Prostate gland (tissue), 2 donors: ENCODE measurements around the gene WFIKKN1. TPM values are rescaled to one million over a fixed set of nuclear protein-coding genes. Genes with fewer than 3 reads are reported as not detected.

Experiments
- DNase-seq: peaks from one replicate; pipeline ENCODE4 v3.0.0-alpha.2; 2019; ENCODE audit warnings: low spot score
- H3K27ac ChIP-seq, 2 donors: fragments of 200-600 bp; sonication (generic); 2 replicates each; pipeline ENCODE4 v1.5.1; 2017 to 2019
- H3K27me3 ChIP-seq: fragments of 200-600 bp; sonication (generic); replicated peaks from 2 replicates; pipeline ENCODE4 v1.5.1; 2019; ENCODE audit not compliant: insufficient read depth
- H3K36me3 ChIP-seq, 2 donors: fragments of 200-600 bp; sonication (generic); 1 replicate in 1 of 2; 2 replicates in 1 of 2; pipeline versions ENCODE4 v1.5.1 to v1.8.1; 2017 to 2019
- H3K4me1 ChIP-seq: fragments of 200-600 bp; sonication (generic); replicated peaks from 2 replicates; pipeline ENCODE4 v1.5.1; 2019
- H3K4me3 ChIP-seq, 2 donors: fragments of 200-600 bp; sonication (generic); 2 replicates each; pipeline ENCODE4 v1.5.1; 2017 to 2019
- H3K9me3 ChIP-seq: fragments of 200-600 bp; sonication (generic); 2 replicates; pipeline ENCODE4 v1.5.1; 2017
- CTCF ChIP-seq, 4 experiments: fragments of 200-600 bp in 2 of 4; fragments of 450-650 bp in 2 of 4; sonication (generic) in 2 of 4; IDR thresholded peaks; 1 replicate in 3 of 4; 2 replicates in 1 of 4; pipeline ENCODE4 v1.5.1; 2016 to 2019; ENCODE audit warnings: antibody characterized with exemption in 4 of 4, mild to moderate bottlenecking in 2 of 4, moderate library complexity in 2 of 4
- POLR2A ChIP-seq: fragments of 450-650 bp; IDR thresholded peaks from one replicate; pipeline ENCODE4 v1.6.1; 2016; ENCODE audit warnings: antibody characterized with exemption, mild to moderate bottlenecking
- POLR2AphosphoS5 ChIP-seq: sonication (generic); formaldehyde crosslinking; IDR thresholded peaks from one replicate; pipeline ENCODE4 v1.6.1; 2017; ENCODE audit warnings: antibody characterized with exemption
- WGBS: methylation state at CpG from one replicate; pipeline ENCODE4 v1.1.5; 2018; 5-methylcytosine and 5-hydroxymethylcytosine counted together
- intact Hi-C: fragments of 100-400 bp; cut with DNase I; formaldehyde crosslinking; loops from one replicate; pipeline ENCODE4 v1.14.2; 2022
- total RNA-seq, 2 donors: library from RNA; depleted of rRNA; stranded (reverse); fragments of >200 nt; gene quantifications; one replicate each; pipeline ENCODE4 v1.1.0, GENCODE V29; 2016

Gene WFIKKN1
- total RNA-seq, 2 donors from 2014 or later, result 1.5 to 1.9 TPM

DNA sequence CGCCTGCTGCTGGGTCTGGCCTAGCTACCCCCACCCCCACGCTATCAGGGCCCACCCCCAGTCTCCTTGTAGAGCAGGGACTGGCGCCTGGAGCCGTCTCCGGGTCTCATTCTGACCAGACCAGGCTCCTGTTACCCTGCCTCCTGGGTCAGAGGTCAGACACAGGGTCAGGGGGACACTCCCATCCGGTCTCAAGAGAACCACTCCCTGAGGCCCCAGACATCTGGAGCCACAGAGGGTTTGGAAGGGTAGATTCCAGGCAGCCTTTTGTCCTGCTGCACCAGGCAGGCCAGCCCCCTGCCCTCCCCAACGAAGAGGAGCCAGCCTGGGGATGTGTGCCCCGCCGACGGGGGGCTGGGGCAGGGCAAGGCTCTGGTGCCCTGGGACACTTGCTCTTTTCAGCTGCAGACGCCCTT, 944 bp upstream of the WFIKKN1 start:
- DNase-seq, result no peak
- Histone ChIP-seq H3K27me3 (no peaks in the 10 kb centered on the region), H3K36me3 (peaks cover 0 to 3% of the 10 kb centered on the region in 2 donors), H3K4me3 (no peak overlapping the region), H3K9me3 (no peaks in the 10 kb centered on the region), H3K27ac (no peak overlapping the region), H3K4me1 (peaks cover under 1% of the 10 kb centered on the region)
- WGBS, result 56% methylated on average over 10 of the region's 11 CpGs
- intact Hi-C loops, result no loop called here
- TF ChIP-seq CTCF (IDR thresholded peaks at IDR 0.05) (no peak), POLR2AphosphoS5 (no peak), POLR2A (no peak)

DNA sequence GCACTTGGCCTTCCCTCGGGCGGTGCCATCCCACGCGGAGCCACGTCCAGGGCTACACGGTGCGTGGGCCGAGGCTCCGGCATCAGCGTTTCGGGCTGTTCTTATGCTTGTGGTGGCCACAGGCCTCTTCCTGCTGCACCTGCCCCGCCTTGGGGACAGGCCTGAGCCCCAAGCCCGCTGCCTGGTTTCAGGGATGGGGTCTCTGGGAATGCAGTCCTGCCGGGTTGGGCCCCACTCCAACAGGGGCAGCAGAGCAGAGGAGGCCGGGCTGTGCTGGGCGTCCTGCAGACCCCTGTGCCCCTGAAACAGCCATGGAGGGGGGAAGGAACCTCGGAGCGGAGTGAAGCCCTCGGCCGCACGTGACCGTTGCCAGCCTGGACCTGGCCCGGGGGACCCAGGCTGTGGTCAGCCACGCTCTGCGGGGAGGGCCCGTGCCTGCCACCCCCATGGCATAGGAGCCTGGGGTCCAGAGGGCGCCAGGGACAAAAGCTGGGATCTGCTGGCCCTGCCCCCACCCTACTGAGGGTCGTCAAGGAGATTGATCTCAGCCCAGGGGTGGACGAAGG, 453 bp upstream of the WFIKKN1 start:
- 62% methylated on average over 26 of the region's 29 CpGs for WGBS
- no peak overlapping the region for H3K27ac ChIP-seq

GRCh38 chr16:631808-632358, 1.1 kb downstream of the WFIKKN1 start:
- intact Hi-C loops, result no loop called here
- Histone ChIP-seq H3K4me3 (no peak overlapping the region), H3K9me3 (no peaks in the 10 kb centered on the region), H3K27ac (no peak overlapping the region), H3K27me3 (no peaks in the 10 kb centered on the region), H3K4me1 (peaks cover 9% of the 10 kb centered on the region), H3K36me3 (no peaks in the 10 kb centered on the region)
- TF ChIP-seq CTCF (IDR thresholded peaks at IDR 0.05) (no peak), POLR2A (no peak), POLR2AphosphoS5 (no peak)
- 55% methylated on average over 9 of the region's 9 CpGs for WGBS
- no peak for DNase-seq

More for the DNA sequence above, 453 bp upstream of the WFIKKN1 start:
- TF ChIP-seq POLR2AphosphoS5, result no peak
- no peak for TF ChIP-seq CTCF (IDR thresholded peaks at IDR 0.05)
- no peak for TF ChIP-seq POLR2A
- H3K4me3 ChIP-seq, result no peak overlapping the region
- no peak for DNase-seq
- H3K9me3 ChIP-seq, result no peaks in the 10 kb centered on the region
- H3K27me3 ChIP-seq, result no peaks in the 10 kb centered on the region
- intact Hi-C loops, result no loop called here
- peaks cover 0 to 3% of the 10 kb centered on the region in 2 donors for H3K36me3 ChIP-seq
- H3K4me1 ChIP-seq, result peaks cover 6% of the 10 kb centered on the region

- DNase-seq, result no peak
- WGBS, result 92% methylated on average over 62 of the region's 67 CpGs
- no peaks in the 10 kb centered on the region for H3K27me3 ChIP-seq
- H3K4me3 ChIP-seq, result no peak overlapping the region
- intact Hi-C loops, result no loop called here
- no peaks in the 10 kb centered on the region for H3K9me3 ChIP-seq
- peaks cover 9% of the 10 kb centered on the region for H3K4me1 ChIP-seq
- H3K36me3 ChIP-seq, result no peaks in the 10 kb centered on the region
- H3K27ac ChIP-seq, result no peak overlapping the region
- TF ChIP-seq POLR2A (no peak), CTCF (IDR thresholded peaks at IDR 0.05) (no peak)
Measured at GRCh38 chr16:632486-633335, 1.9 kb downstream of the WFIKKN1 start.
